NCI-H524 treated with DMSO at 0.1 percent for 48 hours (cell line): Measurements from ENCODE around the gene IGFBPL1.
A peak's percentile ranks its signal among the peaks of the same experiment; 100 is the strongest.

Experiments used
- DNase-seq: peaks from one replicate; lab custom pipeline; 2025; lab: John Stamatoyannopoulos, UW

Gene IGFBPL1

GRCh38 chr9:38432922-38433510 lies 8.8 kb upstream of the IGFBPL1 start:
- DNase-seq, result peak; percentile 8

- DNase-seq, result no peak
These were observed 6.9 kb upstream of the IGFBPL1 start for GRCh38 chr9:38431116-38431515.

GRCh38 chr9:38428062-38428461 lies 3.8 kb upstream of the IGFBPL1 start:
- DNase-seq, result no peak

GRCh38 chr9:38424918-38425317 lies 664 bp upstream of the IGFBPL1 start:
- DNase-seq, result no peak

GRCh38 chr9:38423273-38423972 lies 831 bp downstream of the IGFBPL1 start:
- DNase-seq, result no peak

GRCh38 chr9:38422555-38423260 lies 1.5 kb downstream of the IGFBPL1 start:
- no peak for DNase-seq

- peak; percentile 96 for DNase-seq
These were observed 2.6 kb downstream of the IGFBPL1 start for GRCh38 chr9:38421498-38422211.

GRCh38 chr9:38419181-38419580 lies 5.1 kb downstream of the IGFBPL1 start:
- no peak for DNase-seq

GRCh38 chr9:38418366-38418765 lies 5.9 kb downstream of the IGFBPL1 start:
- DNase-seq, result no peak

GRCh38 chr9:38417003-38417945 lies 7.0 kb downstream of the IGFBPL1 start:
- DNase-seq, result no peak

- DNase-seq, result no peak
These were observed 7.8 kb downstream of the IGFBPL1 start for GRCh38 chr9:38416461-38416860.

GRCh38 chr9:38415856-38416255 lies 8.4 kb downstream of the IGFBPL1 start:
- DNase-seq, result no peak

- DNase-seq, result peak; percentile 97
These were observed 10.1 kb downstream of the IGFBPL1 start for GRCh38 chr9:38414040-38414723.

- DNase-seq, result no peak
These were observed 11.0 kb downstream of the IGFBPL1 start for GRCh38 chr9:38413283-38413682.

GRCh38 chr9:38412751-38413150 lies 11.5 kb downstream of the IGFBPL1 start:
- no peak for DNase-seq

- no peak for DNase-seq
These were observed 15.5 kb downstream of the IGFBPL1 start for GRCh38 chr9:38408719-38409118.

GRCh38 chr9:38406476-38407186 lies 17.6 kb downstream of the IGFBPL1 start:
- DNase-seq, result no peak

GRCh38 chr9:38405785-38406184 lies 18.5 kb downstream of the IGFBPL1 start:
- DNase-seq, result no peak

- DNase-seq, result no peak
These were observed 19.9 kb downstream of the IGFBPL1 start for GRCh38 chr9:38404314-38404713.

GRCh38 chr9:38401994-38402393 lies 22.3 kb downstream of the IGFBPL1 start:
- DNase-seq, result no peak
